K562 (cell line): Measurements from ENCODE around the gene APIP. TPM values are rescaled to one million over a fixed set of nuclear protein-coding genes. Genes with fewer than 3 reads are reported as not detected.

Source experiments
- ATAC-seq: fragments of 200-7000 bp; cut with Tn5 transposase; 3 replicates; pipeline ENCODE4 v1.9.1; 2020; ENCODE audit warnings: moderate library complexity
- BruUV-seq: library from RNA; stranded (reverse); fragments of 400-500 nt; replicated peaks from 2 replicates; lab custom pipeline; 2021; lab: Mats Ljungman, UMichigan
- CTCF ChIA-PET: fragments of 300-600 bp; formaldehyde crosslinking; extraction: SDS; loops from one replicate; lab custom pipeline; 2021; ENCODE audit warnings: low intra/inter-chr PET ratio; lab: Yijun Ruan, JAX
- POLR2A ChIA-PET: fragments of 300-600, 350-650 bp; sonication (Branson Sonifier 250); formaldehyde crosslinking; extraction: SDS; loops from one replicate; lab custom pipeline; 2021; ENCODE audit warnings: antibody characterized with exemption, inconsistent platforms; lab: Yijun Ruan, JAX
- DNase-seq, 4 experiments: peaks; one replicate each; pipeline versions ENCODE4 v3.0.0 to v3.0.0-alpha.2; 2011 to 2018; ENCODE audit warnings: low spot score in 3 of 4, mixed read lengths in 3 of 4; ENCODE audit errors: extremely low read depth in 1 of 4
- FAIRE-seq: peaks from 2 replicates; lab custom pipeline; 2011; peaks lifted over from hg19 to GRCh38; lab: Jason Lieb, UNC
- H2AFZ ChIP-seq: 2 replicates; pipeline ENCODE4 v1.6.0; 2011; ENCODE audit warnings: low read depth, low read length, control low read depth, inconsistent platforms
- H3K27ac ChIP-seq: fragments of 200-600 bp; 3 replicates; pipeline ENCODE4 v1.8.0; 2011; ENCODE audit warnings: low read depth, mild to moderate bottlenecking, control low read depth, inconsistent platforms, low read length, moderate library complexity, mixed read lengths; ENCODE audit errors: extremely low read depth
- H3K27me3 ChIP-seq, 2 experiments: fragments of 300-600 bp in 1 of 2; 2 replicates in 1 of 2; 3 replicates in 1 of 2; pipeline versions ENCODE4 v1.6.0 to v1.8.0; 2011; ENCODE audit warnings: inconsistent platforms in 2 of 2, low read length in 2 of 2, mild to moderate bottlenecking in 1 of 2, mixed read lengths in 1 of 2, moderate library complexity in 1 of 2; ENCODE audit not compliant: control insufficient read depth in 2 of 2, insufficient read depth in 2 of 2
- H3K36me3 ChIP-seq: fragments of 300-600 bp; 3 replicates; pipeline ENCODE4 v1.8.0; 2011; ENCODE audit warnings: mild to moderate bottlenecking, low read length, inconsistent platforms; ENCODE audit not compliant: control insufficient read depth, insufficient read depth
- H3K4me1 ChIP-seq, 2 experiments: fragments of 200-600 bp in 1 of 2; replicated peaks in 1 of 2; 2 replicates in 1 of 2; 3 replicates in 1 of 2; pipeline versions ENCODE4 v1.5.1 to v1.8.0; 2011; ENCODE audit warnings: inconsistent platforms in 2 of 2, low read length in 2 of 2, mild to moderate bottlenecking in 1 of 2, mixed read lengths in 1 of 2, moderate library complexity in 1 of 2; ENCODE audit not compliant: control insufficient read depth in 2 of 2, insufficient read depth in 2 of 2
- H3K4me2 ChIP-seq: 2 replicates; pipeline ENCODE4 v1.6.1; 2011; ENCODE audit warnings: low read length, control low read depth, inconsistent platforms, mixed read lengths; ENCODE audit not compliant: insufficient read depth
- H3K4me3 ChIP-seq: fragments of 200-600 bp; sonication (generic), shearing (Covaris generic); 2 replicates; pipeline ENCODE4 v1.5.1; 2016; ENCODE audit warnings: control low read depth, inconsistent platforms
- H3K79me2 ChIP-seq: fragments of 200-600 bp; 3 replicates; pipeline ENCODE4 v1.8.0; 2011; ENCODE audit warnings: low read length, inconsistent platforms; ENCODE audit not compliant: control insufficient read depth, insufficient read depth
- H3K9ac ChIP-seq, 2 experiments: 2 replicates each; pipeline versions ENCODE4 v1.6.0 to v1.6.1; 2011; ENCODE audit warnings: low read depth in 2 of 2, low read length in 2 of 2, control low read depth in 1 of 2, inconsistent platforms in 1 of 2, mild to moderate bottlenecking in 1 of 2, mixed read lengths in 1 of 2; ENCODE audit not compliant: insufficient read depth in 1 of 2
- H3K9me1 ChIP-seq: one replicate; pipeline ENCODE4 v1.6.0; 2011; ENCODE audit warnings: inconsistent platforms, mild to moderate bottlenecking, low read length, moderate library complexity; ENCODE audit not compliant: control insufficient read depth, insufficient read depth
- H3K9me3 ChIP-seq: replicated peaks from 2 replicates; pipeline ENCODE4 v1.5.1; 2011; ENCODE audit warnings: low read depth, low read length, inconsistent platforms; ENCODE audit not compliant: control insufficient read depth, insufficient read depth
- H4K20me1 ChIP-seq: replicated peaks from 2 replicates; pipeline ENCODE4 v1.6.1; 2011; ENCODE audit warnings: low read length, inconsistent platforms, mixed read lengths; ENCODE audit not compliant: control insufficient read depth, insufficient read depth
- C11orf30 ChIP-seq: fragments of 450-650 bp; IDR thresholded peaks from 2 replicates; pipeline ENCODE4 v1.6.1; 2016; ENCODE audit warnings: low read depth, mild to moderate bottlenecking
- CBX8 ChIP-seq: fragments of 200-600 bp; sonication (generic); IDR thresholded peaks from 2 replicates; pipeline ENCODE4 v1.6.1; 2012; ENCODE audit warnings: borderline replicate concordance, mixed run types, low read depth, mild to moderate bottlenecking, moderate library complexity, mixed read lengths, low read length, control low read depth, inconsistent platforms; ENCODE audit not compliant: poor library complexity, severe bottlenecking; ENCODE audit errors: extremely low read depth
- CC2D1A ChIP-seq: fragments of 450-650 bp; IDR thresholded peaks from 2 replicates; pipeline ENCODE4 v1.6.1; 2017; ENCODE audit warnings: mild to moderate bottlenecking
- EHMT2 ChIP-seq: fragments of 450-650 bp; IDR thresholded peaks from 2 replicates; pipeline ENCODE4 v1.6.1; 2018; ENCODE audit warnings: antibody characterized with exemption
- FOSL1 ChIP-seq: fragments of 200-800 bp; sonication (Bioruptor generic); conservative IDR thresholded peaks from 2 replicates; pipeline ENCODE4 v1.6.1; 2016; ENCODE audit warnings: missing genetic modification characterization, missing compliant biosample characterization
- KLF10 ChIP-seq: fragments of 250-450 bp; sonication (Bioruptor Pico); IDR thresholded peaks from 2 replicates; pipeline ENCODE4 v1.6.1; 2021; ENCODE audit warnings: matching md5 sums
- RUNX1 ChIP-seq: sonication (generic); IDR thresholded peaks from 2 replicates; pipeline ENCODE4 v1.6.1; 2016; ENCODE audit warnings: antibody characterized with exemption, low read depth
- SNIP1 ChIP-seq: fragments of 450-650 bp; IDR thresholded peaks from 2 replicates; pipeline ENCODE4 v1.7.1; 2017; ENCODE audit warnings: low read depth, mild to moderate bottlenecking
- SREBF2 ChIP-seq: sonication (generic); formaldehyde crosslinking; IDR thresholded peaks from 2 replicates; pipeline ENCODE4 v1.4.0; 2020; ENCODE audit warnings: mild to moderate bottlenecking, missing genetic modification reagents
- USF2 ChIP-seq: sonication (generic); formaldehyde crosslinking; IDR thresholded peaks from 2 replicates; pipeline ENCODE4 v1.5.0; 2020; ENCODE audit warnings: missing genetic modification reagents
- ZFP91 ChIP-seq: sonication (generic); formaldehyde crosslinking; IDR thresholded peaks from 2 replicates; pipeline ENCODE4 v1.8.0; 2022; ENCODE audit warnings: mild to moderate bottlenecking, missing genetic modification reagents
- ZKSCAN3 ChIP-seq: fragments of 250-450 bp; sonication (Bioruptor Pico); IDR thresholded peaks from 2 replicates; pipeline ENCODE4 v1.4.0; 2020
- ZNF217 ChIP-seq: sonication (generic); formaldehyde crosslinking; IDR thresholded peaks from 2 replicates; pipeline ENCODE4 v1.8.0; 2022; ENCODE audit warnings: mild to moderate bottlenecking, missing genetic modification reagents
- ZNF316 ChIP-seq: fragments of 450-650 bp; IDR thresholded peaks from 2 replicates; pipeline ENCODE4 v1.6.1; 2016
- ZNF551 ChIP-seq: fragments of 250-450 bp; sonication (Bioruptor Pico); IDR thresholded peaks from 2 replicates; pipeline ENCODE4 v1.5.0; 2021; ENCODE audit warnings: mild to moderate bottlenecking, moderate library complexity
- WGBS: fragments of 100-300 bp; shearing (Covaris generic); methylation state at CpG from one replicate; pipeline ENCODE4 v1.1.6; 2016; ENCODE audit warnings: low coverage, mixed read lengths; ENCODE audit not compliant: insufficient coverage; ENCODE audit errors: missing lambda C conversion rate; 5-methylcytosine and 5-hydroxymethylcytosine counted together
- in situ Hi-C: fragments of 300-500 bp; cut with MboI; formaldehyde crosslinking; loops from 4 replicates; pipeline ENCODE4 v1.15.0; 2018; ENCODE audit warnings: inconsistent platforms, mixed read lengths
- intact Hi-C: fragments of 100-400 bp; cut with micrococcal nuclease; formaldehyde crosslinking; loops from 2 replicates; pipeline ENCODE4 v1.14.2; 2022
- polyA plus RNA-seq, 8 experiments: library from polyadenylated mRNA; depleted of rRNA in 4 of 8; stranded (reverse) in 5 of 8; unstranded in 3 of 8; fragments of >200 nt; fragmentation: Nextera tagmentation in 2 of 8; fragmentation: Illumina TruSeq in 1 of 8; extraction: Ambion mirVana in 2 of 8; extraction: Trizol in 1 of 8; gene quantifications; 2 replicates each; pipeline versions ENCODE4 v1.2.1 to v1.2.3, GENCODE V29; 2011 to 2014; ENCODE audit warnings: inconsistent platforms in 1 of 8, missing spikeins in 1 of 8
- total RNA-seq, 7 experiments: library from RNA; depleted of rRNA in 6 of 7; stranded (reverse); fragments of >200 nt in 6 of 7; fragmentation: Illumina TruSeq in 2 of 7; extraction: Trizol in 2 of 7; gene quantifications; 2 replicates each; pipeline versions ENCODE4 v1.2.1 to v1.2.3, GENCODE V29; 2011 to 2021; ENCODE audit warnings: low replicate concordance in 1 of 7
- TF ChIP-seq, protein P1 (sequence below): fragments of 250-450 bp; sonication (Bioruptor Pico); IDR thresholded peaks from 2 replicates; pipeline ENCODE4 v1.6.1; 2021; ENCODE audit warnings: mild to moderate bottlenecking

Gene APIP
- total and polyA plus RNA-seq, 9 of the 15 experiments (the other 6 are each of a cell fraction or from before 2014, with no cell fraction given) = 63.7 to 110 (median 82.8) TPM

DNA sequence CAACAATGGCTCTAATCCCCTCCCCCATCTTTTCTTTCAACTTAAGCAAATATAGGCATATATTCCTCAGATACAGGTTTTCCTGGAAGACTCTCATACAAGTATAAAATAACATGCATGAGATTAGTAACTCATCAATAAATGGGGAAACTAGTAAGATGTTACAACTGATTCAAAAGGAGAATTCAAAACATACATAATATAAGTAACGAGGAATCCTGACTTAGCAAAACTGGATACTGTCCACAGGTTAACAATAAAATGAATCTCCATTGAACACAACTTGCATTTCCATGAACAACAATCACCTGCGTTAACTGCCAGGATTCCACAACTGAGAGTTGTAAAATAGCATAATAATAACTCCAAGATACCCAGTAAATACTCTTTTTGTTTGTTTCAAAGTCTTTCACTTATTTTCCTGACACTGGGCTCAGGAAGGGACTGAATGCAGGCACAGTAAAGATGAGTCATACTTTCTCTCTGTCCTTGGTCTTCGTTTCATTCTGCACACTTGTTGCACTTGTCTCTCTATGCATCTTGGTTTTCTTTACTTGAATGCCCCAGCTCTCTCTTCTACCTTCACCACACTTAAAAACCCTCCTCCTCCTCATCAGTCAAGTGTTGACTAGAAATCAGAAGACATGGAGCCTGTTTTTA lies 8.1 kb downstream of the APIP start:
- Histone ChIP-seq H4K20me1 (peaks cover 8% of the 10 kb centered on the region), H3K9me1 (no peaks in the 10 kb centered on the region), H3K4me1 (peaks cover 5 to 13% of the 10 kb centered on the region in 2 experiments; a peak in 4 of 5 replicates), H3K27ac (no peak overlapping the region), H3K9me3 (no peaks in the 10 kb centered on the region), H3K4me2 (no peak overlapping the region), H3K4me3 (no peak overlapping the region), H2AFZ (no peak overlapping the region), H3K36me3 (peaks cover 17% of the 10 kb centered on the region; the same call in 2 of the 3 replicates), H3K27me3 (no peaks in the 10 kb centered on the region), H3K79me2 (peaks cover 68% of the 10 kb centered on the region), H3K9ac (no peak overlapping the region)
- in situ Hi-C loops (no loop called here), intact Hi-C loops (no loop called here)
- WGBS = 63% methylated on average over 3 of the region's 3 CpGs
- no TSS peak for BruUV-seq
- FAIRE-seq = no peak
- peak; percentile 52; the same call in 2 of the 3 replicates for ATAC-seq
- DNase-seq = peak in 1 of 4 experiments; percentile 18
- ChIA-PET POLR2A (interaction anchor here (1.5 to 1.6 kb wide), 2 partner anchors 8 to 9 kb away, joined by 3 to 5 read pairs; partner anchors contain the start of genes APIP and PDHX), CTCF (no interaction called here)
- TF ChIP-seq ZNF217 (CRISPR knock-in tag) (no peak), SREBF2 (CRISPR knock-in tag) (no peak), ZNF551 (CRISPR knock-in tag) (no peak), CC2D1A (no peak), ZKSCAN3 (CRISPR knock-in tag) (no peak), RUNX1 (no peak), ZFP91 (CRISPR knock-in tag) (no peak), EHMT2 (0 out of 2 replicates have a peak, but pooled peaks have one; percentile 42), FOSL1 (tag) (peak; percentile 90), C11orf30 (peak; percentile 44; the same call in 1 of the 2 replicates), KLF10 (CRISPR knock-in tag) (no peak), USF2 (CRISPR knock-in tag) (no peak), CBX8 (no peak), ZNF316 (peak; percentile 63), SNIP1 (no peak)
- TF ChIP-seq, protein P1, sequence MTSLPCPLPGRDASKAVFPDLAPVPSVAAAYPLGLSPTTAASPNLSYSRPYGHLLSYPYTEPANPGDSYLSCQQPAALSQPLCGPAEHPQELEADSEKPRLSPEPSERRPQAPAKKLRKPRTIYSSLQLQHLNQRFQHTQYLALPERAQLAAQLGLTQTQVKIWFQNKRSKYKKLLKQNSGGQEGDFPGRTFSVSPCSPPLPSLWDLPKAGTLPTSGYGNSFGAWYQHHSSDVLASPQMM (CRISPR knock-in tag) = no peak
